ENCODE results near the gene JAKMIP1. TPM values are rescaled to one million over a fixed set of nuclear protein-coding genes. Genes with fewer than 3 reads are reported as not detected.

JAKMIP1 gene
- total and polyA plus RNA-seq, 2 donors (not counting 1 experiment from before 2014, with no cell fraction given), result 0.49 to 1.0 TPM

DNA sequence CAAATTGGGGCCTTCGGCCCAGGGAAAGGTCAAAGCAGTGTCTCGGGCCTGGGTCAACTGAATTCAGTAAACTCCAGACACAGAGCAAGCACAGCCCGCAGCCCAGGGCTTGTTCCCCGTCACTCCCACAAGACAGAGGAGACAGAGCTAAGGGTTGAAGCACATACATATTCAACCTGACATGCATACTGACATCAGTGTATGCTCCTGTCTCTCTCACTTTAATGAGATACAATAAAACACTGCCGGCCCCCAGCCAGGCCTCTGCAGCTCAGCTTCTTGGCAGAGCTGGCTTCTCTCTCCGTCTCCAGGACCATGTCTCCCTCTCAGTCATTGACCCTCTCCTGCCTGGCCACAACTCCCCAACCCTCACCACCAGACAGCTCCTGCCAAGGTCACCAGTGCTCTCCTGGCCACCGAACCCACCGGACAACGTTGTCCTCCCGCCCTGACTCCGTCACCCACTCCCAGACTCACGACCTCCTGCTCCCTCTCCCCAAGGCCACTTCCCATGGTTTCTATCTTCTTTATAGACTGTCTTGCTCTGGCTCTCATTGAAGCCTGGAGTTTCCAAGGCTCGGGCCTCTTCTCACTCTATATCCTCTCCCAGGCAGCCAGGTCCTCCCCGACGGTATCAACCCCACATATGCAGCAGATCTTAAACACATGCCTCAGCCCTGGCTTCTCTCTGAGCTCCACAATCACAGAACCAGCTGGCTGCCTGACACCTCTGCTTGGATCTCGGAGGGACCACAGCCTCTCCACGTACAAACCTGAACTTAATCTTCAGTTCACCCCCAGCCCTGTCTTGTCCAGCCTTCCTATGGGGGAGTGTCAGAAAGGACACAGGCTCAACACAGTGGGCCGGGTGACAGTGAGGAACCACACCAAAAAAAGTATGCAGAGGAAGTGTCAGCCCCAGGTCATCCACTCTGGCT, 114.4 kb downstream of the JAKMIP1 start:
- Histone ChIP-seq H3K79me2 (ENCODE audit: control insufficient read depth, insufficient read depth, low read length) (no peaks in the 10 kb centered on the region), H3K27me3 (replicated peaks in 1 of 4; ENCODE audit: control extremely low read depth in 1 of 4, control insufficient read depth in 3 of 4, insufficient read depth in 4 of 4, low read length in 3 of 4) (no peaks in the 10 kb centered on the region), H3K9me3 (ENCODE audit: control extremely low read depth in 1 of 3, control insufficient read depth in 2 of 3, insufficient read depth in 1 of 3, low read length in 2 of 3) (no peaks in the 10 kb centered on the region), H3K4me1 (ENCODE audit: control insufficient read depth in 2 of 2, insufficient read depth in 2 of 2, low read length in 2 of 2) (no peaks in the 10 kb centered on the region), H3K36me3 (replicated peaks in 1 of 2; ENCODE audit: control extremely low read depth in 1 of 2, control insufficient read depth in 1 of 2, extremely low read depth in 1 of 2, insufficient read depth in 2 of 2, low read length in 1 of 2) (no peaks in the 10 kb centered on the region), H2AFZ (ENCODE audit: insufficient read depth, low read depth, low read length, poor library complexity, severe bottlenecking) (no peak overlapping the region), H4K20me1 (ENCODE audit: control insufficient read depth, insufficient read depth, low read length, poor library complexity, severe bottlenecking) (no peaks in the 10 kb centered on the region), H3K27ac (ENCODE audit: low read length in 2 of 2) (no peak overlapping the region), H3K4me3 (ENCODE audit: control extremely low read depth in 1 of 5, extremely low read depth in 1 of 5, insufficient read depth in 1 of 5, low read depth in 2 of 5, low read length in 4 of 5) (no peak overlapping the region), H3K9ac (ENCODE audit: low read length) (no peak overlapping the region), H3K4me2 (replicated peaks; ENCODE audit: low read depth, low read length, poor library complexity, severe bottlenecking) (no peak overlapping the region)
- CTCF ChIA-PET, result no interaction called here
- Mint-ChIP-seq H3K27me3 (peaks cover 3% of the 10 kb centered on the region), H3K4me3 (no peak overlapping the region), H3K4me1 (no peaks in the 10 kb centered on the region), H3K27ac (no peak overlapping the region), H3K9me3 (ENCODE audit: insufficient read depth) (no peaks in the 10 kb centered on the region)
- TF ChIP-seq EZH2 (IDR thresholded peaks at IDR 0.05; ENCODE audit: borderline replicate concordance, insufficient read depth, low read depth, low read length, poor library complexity, severe bottlenecking), result no peak
- TF ChIP-seq, protein P1, sequence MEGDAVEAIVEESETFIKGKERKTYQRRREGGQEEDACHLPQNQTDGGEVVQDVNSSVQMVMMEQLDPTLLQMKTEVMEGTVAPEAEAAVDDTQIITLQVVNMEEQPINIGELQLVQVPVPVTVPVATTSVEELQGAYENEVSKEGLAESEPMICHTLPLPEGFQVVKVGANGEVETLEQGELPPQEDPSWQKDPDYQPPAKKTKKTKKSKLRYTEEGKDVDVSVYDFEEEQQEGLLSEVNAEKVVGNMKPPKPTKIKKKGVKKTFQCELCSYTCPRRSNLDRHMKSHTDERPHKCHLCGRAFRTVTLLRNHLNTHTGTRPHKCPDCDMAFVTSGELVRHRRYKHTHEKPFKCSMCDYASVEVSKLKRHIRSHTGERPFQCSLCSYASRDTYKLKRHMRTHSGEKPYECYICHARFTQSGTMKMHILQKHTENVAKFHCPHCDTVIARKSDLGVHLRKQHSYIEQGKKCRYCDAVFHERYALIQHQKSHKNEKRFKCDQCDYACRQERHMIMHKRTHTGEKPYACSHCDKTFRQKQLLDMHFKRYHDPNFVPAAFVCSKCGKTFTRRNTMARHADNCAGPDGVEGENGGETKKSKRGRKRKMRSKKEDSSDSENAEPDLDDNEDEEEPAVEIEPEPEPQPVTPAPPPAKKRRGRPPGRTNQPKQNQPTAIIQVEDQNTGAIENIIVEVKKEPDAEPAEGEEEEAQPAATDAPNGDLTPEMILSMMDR (IDR thresholded peaks at IDR 0.05), result no peak
- 91% methylated on average over 18 of the region's 18 CpGs for WGBS (ENCODE audit: insufficient coverage)
- POLR2A ChIA-PET, result no interaction called here
- DNase-seq (no peak), ATAC-seq (ENCODE audit: low read depth) (no peak)
- intact Hi-C loops (cut with micrococcal nuclease), result no loop called here

DNA sequence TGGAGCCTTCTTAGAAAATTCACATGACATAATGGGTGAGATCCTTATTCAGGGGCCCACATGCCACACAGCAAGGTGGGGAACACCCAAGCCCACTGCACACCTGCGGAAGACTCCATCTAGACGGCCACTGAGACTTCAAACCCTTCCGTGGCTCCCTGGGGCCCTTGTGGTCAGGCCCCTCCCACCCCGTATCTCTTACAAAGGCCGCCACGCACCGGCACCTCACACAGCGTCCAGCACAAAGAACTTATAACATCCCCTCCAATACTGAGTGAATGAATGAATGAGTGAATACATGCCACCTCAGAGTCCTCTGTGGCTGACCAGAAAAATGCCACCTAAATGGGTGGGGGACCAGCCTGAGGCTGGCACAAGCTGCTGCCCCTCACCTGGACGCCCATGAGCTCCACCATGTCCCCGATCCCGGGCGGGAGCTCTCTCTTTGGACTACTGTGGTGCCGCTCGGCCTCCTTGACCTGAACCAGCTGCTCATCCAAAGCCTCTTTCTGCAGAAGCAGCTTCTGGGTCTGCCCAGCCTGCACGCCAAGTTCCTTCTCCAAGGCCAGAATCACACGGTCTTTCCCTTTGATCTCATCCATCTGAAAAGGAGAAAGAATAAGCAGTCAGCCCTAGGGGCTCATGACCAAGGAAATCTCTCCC, 115.2 kb downstream of the JAKMIP1 start:
- Mint-ChIP-seq H3K4me3 (no peak overlapping the region), H3K4me1 (no peaks in the 10 kb centered on the region), H3K27me3 (peaks cover 6% of the 10 kb centered on the region), H3K9me3 (ENCODE audit: insufficient read depth) (no peaks in the 10 kb centered on the region), H3K27ac (no peak overlapping the region)
- Histone ChIP-seq H3K9ac (ENCODE audit: low read length) (no peak overlapping the region), H3K4me1 (ENCODE audit: control insufficient read depth in 2 of 2, insufficient read depth in 2 of 2, low read length in 2 of 2) (no peaks in the 10 kb centered on the region), H3K4me2 (replicated peaks; ENCODE audit: low read depth, low read length, poor library complexity, severe bottlenecking) (no peak overlapping the region), H4K20me1 (ENCODE audit: control insufficient read depth, insufficient read depth, low read length, poor library complexity, severe bottlenecking) (no peaks in the 10 kb centered on the region), H3K9me3 (ENCODE audit: control extremely low read depth in 1 of 3, control insufficient read depth in 2 of 3, insufficient read depth in 1 of 3, low read length in 2 of 3) (no peaks in the 10 kb centered on the region), H3K27me3 (replicated peaks in 1 of 4; ENCODE audit: control extremely low read depth in 1 of 4, control insufficient read depth in 3 of 4, insufficient read depth in 4 of 4, low read length in 3 of 4) (no peaks in the 10 kb centered on the region), H2AFZ (ENCODE audit: insufficient read depth, low read depth, low read length, poor library complexity, severe bottlenecking) (no peak overlapping the region), H3K27ac (ENCODE audit: low read length in 2 of 2) (no peak overlapping the region), H3K36me3 (replicated peaks in 1 of 2; ENCODE audit: control extremely low read depth in 1 of 2, control insufficient read depth in 1 of 2, extremely low read depth in 1 of 2, insufficient read depth in 2 of 2, low read length in 1 of 2) (no peaks in the 10 kb centered on the region), H3K4me3 (ENCODE audit: control extremely low read depth in 1 of 5, extremely low read depth in 1 of 5, insufficient read depth in 1 of 5, low read depth in 2 of 5, low read length in 4 of 5) (no peak overlapping the region), H3K79me2 (ENCODE audit: control insufficient read depth, insufficient read depth, low read length) (no peaks in the 10 kb centered on the region)
- intact Hi-C loops (cut with micrococcal nuclease), result no loop called here
- no peak for DNase-seq
- CTCF ChIA-PET, result no interaction called here
- ATAC-seq (ENCODE audit: low read depth), result no peak
- WGBS (ENCODE audit: insufficient coverage), result 84% methylated on average over 8 of the region's 16 CpGs
- POLR2A ChIA-PET, result no interaction called here
- no peak for TF ChIP-seq EZH2 (IDR thresholded peaks at IDR 0.05; ENCODE audit: borderline replicate concordance, insufficient read depth, low read depth, low read length, poor library complexity, severe bottlenecking)
- TF ChIP-seq, protein P1 (IDR thresholded peaks at IDR 0.05), result no peak
